GM12891 (cell line): ENCODE results near the gene RPL11.
A peak's percentile ranks its signal among the peaks of the same experiment; 100 is the strongest.
"Not testable (repeated sequence)": the region's sequence is repeated elsewhere in the genome, so short reads cannot be mapped to it uniquely, and the experiment has no call there.

Source experiments
- DNase-seq: peaks from one replicate; pipeline ENCODE4 v3.0.0; 2011; ENCODE audit warnings: low spot score; ENCODE audit not compliant: insufficient read length
- FAIRE-seq: peaks from 2 replicates; lab custom pipeline; 2011; peaks lifted over from hg19 to GRCh38; lab: Jason Lieb, UNC
- PAX5 ChIP-seq: IDR thresholded peaks from 2 replicates; pipeline ENCODE4 v1.6.1; 2011; ENCODE audit warnings: low read length, moderate library complexity, mild to moderate bottlenecking; ENCODE audit not compliant: insufficient read depth, severe bottlenecking
- POLR2A ChIP-seq: IDR thresholded peaks from 2 replicates; pipeline ENCODE4 v1.6.1; 2011; ENCODE audit warnings: low read depth, low read length, control low read depth
- POLR2AphosphoS5 ChIP-seq: IDR thresholded peaks from 2 replicates; pipeline ENCODE4 v1.6.1; 2011; ENCODE audit warnings: low read depth, low read length, control low read depth
- POU2F2 ChIP-seq: IDR thresholded peaks from 2 replicates; pipeline ENCODE4 v1.6.1; 2011; ENCODE audit warnings: low read depth, mild to moderate bottlenecking, control low read depth, low read length, moderate library complexity
- SPI1 ChIP-seq: IDR thresholded peaks from 2 replicates; pipeline ENCODE4 v1.6.1; 2011; ENCODE audit warnings: low read depth, low read length, control low read depth
- TAF1 ChIP-seq: IDR thresholded peaks from 2 replicates; pipeline ENCODE4 v1.6.1; 2011; ENCODE audit warnings: low read depth, low read length, control low read depth

Gene RPL11

GRCh38 chr1:23726686-23727085 lies 35.1 kb downstream of the RPL11 start:
- FAIRE-seq (peak; percentile 75), DNase-seq (no peak)
- no peak for TF ChIP-seq PAX5

GRCh38 chr1:23727362-23727811 lies 35.8 kb downstream of the RPL11 start:
- FAIRE-seq = peak; percentile 89
- no peak for DNase-seq
- no peak for TF ChIP-seq POU2F2
- TF ChIP-seq SPI1 = peak; percentile 35
- no peak for TF ChIP-seq PAX5
- no peak for TF ChIP-seq POLR2AphosphoS5

DNA sequence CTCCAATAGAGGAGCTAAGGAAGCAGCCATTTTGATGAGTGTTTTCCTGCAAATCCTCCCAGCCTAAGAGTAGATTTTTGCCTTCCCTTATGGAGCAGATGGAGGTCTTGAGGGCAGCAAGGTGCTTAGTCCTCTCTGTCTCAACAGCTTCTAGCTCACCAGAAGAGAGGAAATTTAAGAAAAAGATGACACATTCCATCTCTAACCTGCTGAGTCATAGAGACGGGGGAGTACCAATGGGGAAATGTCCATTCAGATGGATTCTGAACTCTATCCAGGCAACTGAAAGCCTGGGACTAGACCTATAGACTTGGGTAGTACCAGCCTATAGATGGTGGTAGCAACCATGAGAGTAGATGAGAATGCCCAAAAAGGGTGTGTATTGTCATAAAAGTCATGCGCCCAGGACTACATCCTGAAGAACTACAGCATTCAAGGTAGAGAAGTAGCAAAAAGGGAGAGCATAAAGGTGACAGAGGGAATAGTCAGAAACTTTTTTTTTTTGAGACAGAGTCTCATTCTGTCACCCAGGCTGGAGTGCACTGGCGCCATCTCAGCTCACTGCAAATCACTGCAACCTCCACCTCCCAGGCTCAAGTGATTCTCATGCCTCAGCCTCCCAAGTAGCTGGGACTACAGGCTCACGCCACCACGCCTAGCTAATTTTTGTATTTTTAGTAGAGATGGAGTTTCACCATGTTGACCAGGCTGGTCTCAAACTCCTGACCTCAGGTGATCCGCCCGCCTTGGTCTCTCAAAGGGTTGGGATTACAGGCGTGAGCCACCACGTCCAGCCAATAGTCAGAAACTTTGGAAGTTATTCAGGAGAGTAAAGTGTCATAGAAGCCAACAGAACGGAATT lies 41.0 kb downstream of the RPL11 start:
- TF ChIP-seq POLR2A (no peak), POLR2AphosphoS5 (no peak), SPI1 (no peak)
- FAIRE-seq (no peak), DNase-seq (no peak)

DNA sequence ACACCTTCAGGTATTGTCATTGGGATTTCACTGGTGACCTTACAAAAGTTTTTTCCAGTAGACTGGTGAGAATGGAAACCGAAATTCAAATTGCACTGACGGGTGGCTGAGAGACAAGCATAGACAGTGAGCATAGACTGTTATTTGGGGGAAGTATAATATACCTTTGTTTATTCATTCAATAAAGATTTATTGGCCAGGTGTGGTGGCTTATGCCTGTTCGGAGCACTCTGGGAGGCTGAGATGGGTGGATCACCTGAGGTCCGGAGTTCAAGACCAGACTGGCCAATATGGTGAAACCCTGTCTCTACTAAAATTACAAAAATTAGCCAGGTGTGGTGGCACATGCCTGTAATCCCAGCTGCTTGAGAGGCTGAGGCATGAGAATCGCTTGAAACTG lies 41.7 kb downstream of the RPL11 start:
- not testable (repeated sequence) for FAIRE-seq, DNase-seq

- peak; percentile 87 for FAIRE-seq
- DNase-seq = no peak
- no peak for TF ChIP-seq POU2F2
- no peak for TF ChIP-seq POLR2AphosphoS5
- no peak for TF ChIP-seq PAX5
- TF ChIP-seq SPI1 = no peak
- TF ChIP-seq POLR2A = no peak
- TF ChIP-seq TAF1 = no peak
Observed at GRCh38 chr1:23736437-23737134, 45.0 kb downstream of the RPL11 start.

DNA sequence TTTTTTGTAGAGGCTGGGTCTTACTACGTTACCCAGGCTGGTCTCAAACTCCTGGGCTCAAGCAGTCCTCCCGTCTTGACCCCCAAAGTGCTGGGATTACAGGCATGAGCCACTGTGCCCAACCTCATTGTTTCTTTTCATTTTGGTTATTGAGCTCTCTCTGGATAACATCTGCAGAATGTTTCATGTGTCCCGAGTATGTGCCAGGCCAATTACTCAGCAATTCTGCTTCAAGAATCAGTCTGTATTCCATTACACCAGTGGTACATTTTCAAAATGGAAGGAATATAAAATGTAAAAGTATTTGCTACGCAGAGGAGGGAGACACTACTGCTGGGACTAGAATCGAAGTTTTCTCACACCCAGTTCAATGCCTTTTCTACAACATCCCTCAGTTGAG lies 50.0 kb downstream of the RPL11 start:
- DNase-seq (no peak), FAIRE-seq (no peak)
- TF ChIP-seq POLR2A (no peak), PAX5 (no peak), SPI1 (no peak), TAF1 (no peak), POU2F2 (no peak), POLR2AphosphoS5 (no peak)

DNA sequence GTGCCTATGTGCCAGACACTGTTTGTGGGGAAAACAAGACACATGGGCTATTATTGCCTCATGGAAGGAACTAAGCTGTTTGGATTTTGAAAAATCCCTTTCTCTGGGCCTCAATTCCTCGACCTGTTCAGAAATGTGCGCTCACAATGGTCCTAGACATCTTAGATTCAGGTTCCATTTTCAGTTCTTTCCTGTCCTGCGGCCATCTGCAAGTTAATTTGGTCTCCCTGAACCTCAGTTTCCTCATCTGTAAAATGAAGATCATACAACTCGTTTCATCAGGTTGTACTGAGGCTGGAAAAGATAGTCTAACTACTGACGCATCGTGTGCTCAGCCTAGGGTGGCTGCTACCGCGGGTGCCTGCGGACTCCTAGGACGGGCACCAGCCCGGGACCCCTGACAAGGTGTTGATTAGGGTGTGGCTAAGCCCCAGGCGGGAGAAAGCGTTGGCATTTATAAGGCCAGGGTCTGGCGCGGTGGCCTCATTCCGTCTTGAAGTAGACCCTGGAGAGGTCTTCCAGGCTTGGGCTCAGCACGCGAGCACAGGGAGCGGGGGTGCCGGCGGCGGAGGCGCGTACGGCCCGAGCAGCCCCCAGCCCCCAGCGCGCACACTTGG lies 51.2 kb downstream of the RPL11 start:
- DNase-seq (no peak), FAIRE-seq (no peak)
- TF ChIP-seq POU2F2 (no peak), POLR2AphosphoS5 (no peak), SPI1 (no peak), TAF1 (no peak), POLR2A (no peak), PAX5 (no peak)

DNA sequence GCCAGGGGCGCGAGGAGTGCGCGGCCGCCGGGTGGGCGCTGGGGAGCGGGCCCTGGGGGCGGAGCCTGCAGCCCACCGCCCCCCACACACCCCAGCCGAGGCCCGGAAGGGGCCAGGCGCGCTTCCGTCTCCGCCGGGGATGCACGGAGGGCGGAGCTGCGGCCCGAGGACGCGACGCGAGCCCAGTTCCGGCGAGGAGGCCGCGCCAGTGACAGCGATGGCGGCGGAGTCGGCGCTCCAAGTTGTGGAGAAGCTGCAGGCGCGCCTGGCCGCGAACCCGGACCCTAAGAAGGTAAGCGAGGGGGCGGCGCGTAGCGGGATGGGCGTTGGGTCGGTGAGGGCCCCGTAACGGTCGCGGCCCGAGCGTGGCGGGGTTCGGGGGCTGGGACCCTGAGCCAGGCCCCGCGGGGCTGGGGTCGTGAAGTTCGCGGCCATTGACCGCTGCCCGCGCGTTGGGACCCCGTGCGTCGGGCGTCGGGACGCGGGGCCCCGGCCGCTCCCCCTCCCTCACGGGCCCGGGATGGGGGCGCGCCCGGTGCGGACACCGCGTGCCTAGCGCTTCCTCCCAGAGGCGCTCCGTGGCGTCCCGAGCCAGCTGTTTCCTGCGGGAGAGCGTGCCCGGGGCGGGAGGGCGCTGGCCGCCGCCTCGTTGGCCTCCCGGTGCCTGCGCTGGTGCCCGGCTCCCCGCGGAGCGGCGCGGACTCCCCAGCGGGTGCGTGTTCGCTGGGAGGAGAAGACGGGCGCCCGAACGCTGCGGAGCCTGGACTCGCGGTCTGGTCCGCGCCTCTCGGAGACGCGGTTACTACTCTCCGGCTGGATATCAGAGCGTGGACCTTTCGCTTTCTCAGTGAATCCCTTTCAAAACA lies 51.9 kb downstream of the RPL11 start, which contains the start of gene ELOA:
ELOA (plus strand) TSS at position 185 of the 866 bp plus-strand sequence; CDS start at position 218, 33 bp downstream.
- peak; percentile 90 for DNase-seq
- peak; percentile 84 for TF ChIP-seq TAF1
- TF ChIP-seq SPI1 = peak; percentile 16; the same call in 1 of the 2 replicates
- TF ChIP-seq POLR2AphosphoS5 = peak; percentile 88; the same call in 1 of the 2 replicates
- no peak for TF ChIP-seq PAX5
- peak; percentile 93 for TF ChIP-seq POLR2A
- no peak for TF ChIP-seq POU2F2
- peak; percentile 98 for FAIRE-seq

- FAIRE-seq = peak; percentile 89
- peak; percentile 47 for DNase-seq
- TF ChIP-seq SPI1 (0 out of 2 replicates have a peak, but pooled peaks have one; percentile 23), POLR2AphosphoS5 (no peak), TAF1 (no peak)
Observed at GRCh38 chr1:23745515-23745914, 53.9 kb downstream of the RPL11 start.
